SK-N-SH (cell line): ENCODE results near the gene DEGS2.

Experiments used
- CTCF ChIP-seq: fragments of 200-600 bp; sonication (generic); IDR thresholded peaks from 2 replicates; pipeline ENCODE4 v1.6.1; 2017; ENCODE audit warnings: antibody characterized with exemption, mild to moderate bottlenecking, moderate library complexity
- FOXM1 ChIP-seq: IDR thresholded peaks from 2 replicates; pipeline ENCODE4 v1.4.0; 2012; ENCODE audit warnings: low read depth, mild to moderate bottlenecking
- RAD21 ChIP-seq: IDR thresholded peaks from 2 replicates; pipeline ENCODE4 v1.6.1; 2012; ENCODE audit warnings: mild to moderate bottlenecking, low read length
- TAF1 ChIP-seq: IDR thresholded peaks from 2 replicates; pipeline ENCODE4 v1.6.1; 2012; ENCODE audit warnings: low read depth, mild to moderate bottlenecking, low read length, moderate library complexity, borderline replicate concordance
- USF2 ChIP-seq: fragments of 150-350 bp; IDR thresholded peaks from 2 replicates; pipeline ENCODE4 v1.6.1; 2017; ENCODE audit warnings: antibody characterized with exemption, low read length, low read depth, borderline replicate concordance

GRCh38 chr14:100111931-100112704, 47.3 kb downstream of the DEGS2 start:
- TF ChIP-seq CTCF, result no peak
- TF ChIP-seq USF2, result no peak
- TF ChIP-seq TAF1, result no peak
- TF ChIP-seq FOXM1, result no peak
- no peak for TF ChIP-seq RAD21
